H1 (cell line): ENCODE measurements around the gene RAB26. TPM values are rescaled to one million over a fixed set of nuclear protein-coding genes. Genes with fewer than 3 reads are reported as not detected.
"Not testable (repeated sequence)": the region's sequence is repeated elsewhere in the genome, so short reads cannot be mapped to it uniquely, and the experiment has no call there.

Experiments used
- CTCF ChIA-PET: fragments of 300-600 bp; sonication (Branson Sonifier 250); formaldehyde crosslinking; loops from one replicate; lab custom pipeline; 2021; ENCODE audit not compliant: partially characterized antibody; lab: Charles Lee
- POLR2A ChIA-PET: fragments of 300-600 bp; sonication (Branson Sonifier 250); formaldehyde crosslinking; loops from one replicate; lab custom pipeline; 2021; ENCODE audit warnings: inconsistent platforms; ENCODE audit not compliant: partially characterized antibody; lab: Charles Lee
- DNase-seq, 2 experiments: peaks; one replicate each; pipeline versions ENCODE4 v3.0.0 to v3.0.0-alpha.2; 2010 to 2022; ENCODE audit warnings: low spot score in 2 of 2, low read depth in 1 of 2, mixed read lengths in 1 of 2
- FAIRE-seq: peaks from 2 replicates; lab custom pipeline; 2011; peaks lifted over from hg19 to GRCh38; lab: Jason Lieb, UNC
- H2AFZ ChIP-seq: 2 replicates; pipeline ENCODE4 v1.8.1; 2012; ENCODE audit warnings: low read length, inconsistent platforms
- H2AK5ac ChIP-seq: 2 replicates; pipeline ENCODE4 v1.6.1; 2013; ENCODE audit warnings: low read depth, low read length
- H2BK120ac ChIP-seq: replicated peaks from 2 replicates; pipeline ENCODE3; 2013; ENCODE audit warnings: low read depth, low read length, inconsistent platforms
- H2BK12ac ChIP-seq: 2 replicates; pipeline ENCODE4 v1.6.1; 2013; ENCODE audit warnings: low read depth, low read length
- H2BK15ac ChIP-seq: 2 replicates; pipeline ENCODE4 v1.6.1; 2013; ENCODE audit warnings: low read length
- H2BK20ac ChIP-seq: 2 replicates; pipeline ENCODE4 v1.6.1; 2013; ENCODE audit warnings: low read length
- H2BK5ac ChIP-seq: 2 replicates; pipeline ENCODE4 v1.6.1; 2013; ENCODE audit warnings: low read depth, low read length
- H3K14ac ChIP-seq: 2 replicates; pipeline ENCODE4 v1.6.1; 2013; ENCODE audit warnings: inconsistent platforms; ENCODE audit not compliant: insufficient read length
- H3K18ac ChIP-seq: 2 replicates; pipeline ENCODE4 v1.6.1; 2013; ENCODE audit warnings: low read length; ENCODE audit errors: extremely low read depth
- H3K23ac ChIP-seq: 2 replicates; pipeline ENCODE4 v1.6.1; 2013; ENCODE audit warnings: inconsistent platforms; ENCODE audit not compliant: insufficient read length
- H3K23me2 ChIP-seq: 2 replicates; pipeline ENCODE4 v1.6.1; 2013; ENCODE audit warnings: low read depth, low read length
- H3K27ac ChIP-seq: 2 replicates; pipeline ENCODE4 v1.6.1; 2011; ENCODE audit warnings: low read depth, low read length, inconsistent platforms
- H3K27me3 ChIP-seq, 4 experiments: replicated peaks in 1 of 4; 1 replicate in 1 of 4; 2 replicates in 3 of 4; pipeline versions ENCODE4 v1.6.1 to v1.8.1; 2011 to 2013; ENCODE audit warnings: low read length in 3 of 4, mild to moderate bottlenecking in 3 of 4, inconsistent platforms in 2 of 4, mixed read lengths in 2 of 4, moderate library complexity in 1 of 4; ENCODE audit not compliant: control insufficient read depth in 3 of 4, insufficient read depth in 3 of 4; ENCODE audit errors: extremely low read depth in 1 of 4
- H3K36me3 ChIP-seq, 4 experiments: 2 replicates each; pipeline versions ENCODE4 v1.6.1 to v1.8.1; 2011 to 2013; ENCODE audit warnings: mild to moderate bottlenecking in 4 of 4, low read length in 3 of 4, moderate library complexity in 2 of 4, control low read depth in 1 of 4, inconsistent platforms in 1 of 4; ENCODE audit not compliant: insufficient read depth in 4 of 4, control insufficient read depth in 2 of 4
- H3K4ac ChIP-seq: replicated peaks from 2 replicates; pipeline ENCODE3; 2013; ENCODE audit warnings: low read length, low read depth, mixed read lengths, inconsistent platforms; ENCODE audit not compliant: insufficient read length
- H3K4me1 ChIP-seq, 4 experiments: replicated peaks in 1 of 4; 1 replicate in 1 of 4; 2 replicates in 3 of 4; pipeline versions ENCODE4 v1.6.1 to v1.8.1; 2011 to 2013; ENCODE audit warnings: low read length in 3 of 4, inconsistent platforms in 2 of 4, mixed read lengths in 1 of 4; ENCODE audit not compliant: insufficient read depth in 4 of 4, control insufficient read depth in 3 of 4
- H3K4me2 ChIP-seq, 2 experiments: 2 replicates each; pipeline versions ENCODE4 v1.6.1 to v1.8.1; 2011 to 2013; ENCODE audit warnings: low read depth in 2 of 2, low read length in 2 of 2, control low read depth in 1 of 2, inconsistent platforms in 1 of 2, mild to moderate bottlenecking in 1 of 2; ENCODE audit not compliant: insufficient read depth in 1 of 2
- H3K4me3 ChIP-seq, 4 experiments: fragments of 200-600, 300-600 bp in 1 of 4; sonication (generic), shearing (Covaris generic), sonication (Bioruptor Twin) in 1 of 4; 2 replicates each; pipeline versions ENCODE4 v1.5.1 to v1.8.1; 2011 to 2016; ENCODE audit warnings: low read length in 4 of 4, low read depth in 3 of 4, control low read depth in 2 of 4, inconsistent platforms in 2 of 4, mild to moderate bottlenecking in 2 of 4, mixed read lengths in 1 of 4, moderate library complexity in 1 of 4; ENCODE audit not compliant: insufficient read depth in 2 of 4; ENCODE audit errors: extremely low read depth in 1 of 4
- H3K56ac ChIP-seq: replicated peaks from 2 replicates; pipeline ENCODE3; 2013; ENCODE audit warnings: low read depth, mild to moderate bottlenecking, mixed read lengths, low read length, inconsistent platforms; ENCODE audit not compliant: insufficient read length
- H3K79me1 ChIP-seq: 2 replicates; pipeline ENCODE4 v1.6.1; 2013; ENCODE audit warnings: low read depth, low read length, control low read depth
- H3K79me2 ChIP-seq, 2 experiments: 2 replicates each; pipeline versions ENCODE4 v1.6.1 to v1.8.1; 2012 to 2013; ENCODE audit warnings: low read length in 2 of 2, mild to moderate bottlenecking in 2 of 2, inconsistent platforms in 1 of 2; ENCODE audit not compliant: insufficient read depth in 2 of 2, control insufficient read depth in 1 of 2
- H3K9ac ChIP-seq, 4 experiments: replicated peaks in 1 of 4; 1 replicate in 1 of 4; 2 replicates in 3 of 4; pipeline versions ENCODE4 v1.6.1 to v1.8.1; 2011 to 2013; ENCODE audit warnings: low read depth in 3 of 4, low read length in 3 of 4, control low read depth in 2 of 4, mild to moderate bottlenecking in 2 of 4, moderate library complexity in 2 of 4, inconsistent platforms in 1 of 4; ENCODE audit errors: extremely low read depth in 1 of 4
- H3K9me3 ChIP-seq, 2 experiments: 2 replicates each; pipeline versions ENCODE4 v1.6.1 to v1.8.1; 2012 to 2013; ENCODE audit warnings: mild to moderate bottlenecking in 2 of 2, moderate library complexity in 2 of 2, control low read depth in 1 of 2, inconsistent platforms in 1 of 2, low read depth in 1 of 2, low read length in 1 of 2, mixed read lengths in 1 of 2; ENCODE audit not compliant: insufficient read depth in 2 of 2
- H4K20me1 ChIP-seq, 2 experiments: replicated peaks in 1 of 2; 2 replicates each; pipeline versions ENCODE3 to v1.8.1; 2011 to 2013; ENCODE audit warnings: inconsistent platforms in 2 of 2, low read length in 2 of 2, mild to moderate bottlenecking in 1 of 2; ENCODE audit not compliant: insufficient read depth in 2 of 2, control insufficient read depth in 1 of 2
- H4K5ac ChIP-seq: 2 replicates; pipeline ENCODE4 v1.6.1; 2013; ENCODE audit warnings: low read length, low read depth, mixed read lengths, inconsistent platforms; ENCODE audit not compliant: insufficient read length
- H4K8ac ChIP-seq: 2 replicates; pipeline ENCODE4 v1.8.0; 2013; ENCODE audit warnings: mild to moderate bottlenecking, moderate library complexity, low read length, inconsistent platforms; ENCODE audit not compliant: insufficient read depth; ENCODE audit errors: extremely low read depth
- H4K91ac ChIP-seq: replicated peaks from 2 replicates; pipeline ENCODE3; 2013; ENCODE audit warnings: low read length, mixed read lengths, inconsistent platforms; ENCODE audit not compliant: insufficient read length
- WGBS, 2 experiments: shearing (Covaris generic) in 1 of 2; methylation state at CpG; one replicate each; pipeline versions ENCODE4 v1.1.6 to v1.1.7; 2013 to 2015; ENCODE audit warnings: low lambda C conversion rate in 2 of 2, mixed read lengths in 2 of 2, inconsistent platforms in 1 of 2, low coverage in 1 of 2, missing lambda C conversion rate in 1 of 2; ENCODE audit not compliant: insufficient replicate concordance in 2 of 2, insufficient coverage in 1 of 2, insufficient read length in 1 of 2; ENCODE audit errors: extremely low coverage in 1 of 2, missing lambda C conversion rate in 1 of 2; 5-methylcytosine and 5-hydroxymethylcytosine counted together
- polyA plus RNA-seq, 7 experiments: library from polyadenylated mRNA; depleted of rRNA in 3 of 7; stranded (reverse) in 5 of 7; unstranded in 2 of 7; fragments of >200 nt in 5 of 7; fragments of 200-250 nt in 2 of 7; gene quantifications; 1 replicate in 5 of 7; 2 replicates in 1 of 7; 4 replicates in 1 of 7; pipeline versions ENCODE4 v1.2.1 to v1.2.3, GENCODE V29; 2011 to 2013; ENCODE audit warnings: missing spikeins in 2 of 7, mixed read lengths in 2 of 7
- total RNA-seq: library from RNA; stranded (reverse); fragmentation: NEBNext Ultra II Directional; extraction: Animal tissue kit (Norgen Biotek cat#: 25700); gene quantifications from 2 replicates; pipeline ENCODE4 v1.2.1, GENCODE V29; 2021

Gene RAB26
- total and polyA plus RNA-seq, 2 of the 8 experiments (the other 6 are each of a cell fraction or from before 2014, with no cell fraction given), result 4.3 to 5.4 TPM

- H3K4ac ChIP-seq, H4K20me1 ChIP-seq, H3K14ac ChIP-seq, H3K4me3 ChIP-seq, H3K23ac ChIP-seq, H3K4me2 ChIP-seq, H2AK5ac ChIP-seq, H3K79me2 ChIP-seq, H2BK120ac ChIP-seq, H3K4me1 ChIP-seq, H2BK5ac ChIP-seq, CTCF ChIA-PET, H3K27ac ChIP-seq, H3K9ac ChIP-seq, H4K8ac ChIP-seq, H2BK12ac ChIP-seq, H3K18ac ChIP-seq, H3K9me3 ChIP-seq, H2AFZ ChIP-seq, POLR2A ChIA-PET, FAIRE-seq, H3K23me2 ChIP-seq, DNase-seq, H3K79me1 ChIP-seq, H4K5ac ChIP-seq, H3K56ac ChIP-seq, H4K91ac ChIP-seq, H3K27me3 ChIP-seq, H2BK15ac ChIP-seq, H2BK20ac ChIP-seq: not testable (repeated sequence)
- peaks cover 0 to 40% (median 0%) of the 10 kb centered on the region in 4 experiments; a peak in 2 of 8 replicates for H3K36me3 ChIP-seq
- WGBS, 2 experiments, result 92% methylated on average over 18 of the region's 30 CpGs; no CpG with 5 or more reads in 1 of the 2 experiments
These were observed 35.8 kb upstream of the RAB26 start for GRCh38 chr16:2112539-2113106.

- H3K9me3 ChIP-seq, H3K14ac ChIP-seq, H3K4me1 ChIP-seq, H3K4me2 ChIP-seq, H2BK20ac ChIP-seq, H3K79me2 ChIP-seq, H3K9ac ChIP-seq, H3K4ac ChIP-seq, H2AK5ac ChIP-seq, DNase-seq, H3K23ac ChIP-seq, H2BK5ac ChIP-seq, H3K79me1 ChIP-seq, H4K5ac ChIP-seq, CTCF ChIA-PET, H3K27me3 ChIP-seq, H4K20me1 ChIP-seq, H4K91ac ChIP-seq, H4K8ac ChIP-seq, H2AFZ ChIP-seq, H3K4me3 ChIP-seq, H3K23me2 ChIP-seq, H3K56ac ChIP-seq, H2BK12ac ChIP-seq, H3K18ac ChIP-seq, H2BK15ac ChIP-seq, POLR2A ChIA-PET, H2BK120ac ChIP-seq, H3K27ac ChIP-seq, FAIRE-seq: not testable (repeated sequence)
- 95% methylated on average over 18 of the region's 26 CpGs; no CpG with 5 or more reads in 1 of the 2 experiments for WGBS, 2 experiments
- H3K36me3 ChIP-seq, result peaks cover 0 to 27% (median 0%) of the 10 kb centered on the region in 4 experiments; a peak in 1 of 8 replicates
These were observed 34.2 kb upstream of the RAB26 start for GRCh38 chr16:2114225-2114624.
